IMR-90 (cell line): ENCODE results near the gene POFUT2. TPM values are rescaled to one million over a fixed set of nuclear protein-coding genes. Genes with fewer than 3 reads are reported as not detected.

ENCODE experiments used
- ATAC-seq: fragments of 200-7000 bp; cut with Tn5 transposase; 2 replicates; pipeline ENCODE4 v1.9.1; 2020; ENCODE audit warnings: low read depth, mild to moderate bottlenecking, moderate library complexity
- BruUV-seq: library from RNA; stranded (reverse); fragments of 400-500 nt; replicated peaks from 2 replicates; lab custom pipeline; 2021; lab: Mats Ljungman, UMichigan
- CTCF ChIA-PET: fragments of 300-600 bp; formaldehyde crosslinking; extraction: SDS; loops from one replicate; lab custom pipeline; 2021; ENCODE audit warnings: antibody characterized with exemption; lab: Yijun Ruan, JAX
- POLR2A ChIA-PET: fragments of 300-600 bp; sonication (Branson Sonifier 250); formaldehyde crosslinking; loops from one replicate; lab custom pipeline; 2022; ENCODE audit warnings: antibody characterized with exemption; ENCODE audit not compliant: unreplicated experiment; lab: Charles Lee
- DNase-seq: peaks from one replicate; pipeline ENCODE4 v3.0.0; 2013
- H2AFZ ChIP-seq: replicated peaks from 2 replicates; pipeline ENCODE3; 2013; ENCODE audit warnings: low read length, mild to moderate bottlenecking; ENCODE audit not compliant: poor library complexity
- H2AK5ac ChIP-seq: 2 replicates; pipeline ENCODE4 v1.6.1; 2013; ENCODE audit warnings: low read depth, low read length, inconsistent platforms
- H2AK9ac ChIP-seq: replicated peaks from 2 replicates; pipeline ENCODE3; 2013; ENCODE audit warnings: mild to moderate bottlenecking, low read depth, low read length, moderate library complexity; ENCODE audit not compliant: poor library complexity
- H2BK120ac ChIP-seq: 2 replicates; pipeline ENCODE4 v1.6.1; 2013; ENCODE audit warnings: low read depth, low read length, inconsistent platforms
- H2BK15ac ChIP-seq: 3 replicates; pipeline ENCODE4 v1.6.1; 2013; ENCODE audit warnings: low read depth, low read length, inconsistent platforms
- H2BK20ac ChIP-seq: 2 replicates; pipeline ENCODE4 v1.6.1; 2013; ENCODE audit warnings: low read depth, mild to moderate bottlenecking, inconsistent platforms, low read length, moderate library complexity
- H2BK5ac ChIP-seq: 2 replicates; pipeline ENCODE4 v1.6.1; 2013; ENCODE audit warnings: mild to moderate bottlenecking, low read depth, low read length, inconsistent platforms; ENCODE audit not compliant: poor library complexity, severe bottlenecking
- H3K14ac ChIP-seq: replicated peaks from 2 replicates; pipeline ENCODE4 v1.6.1; 2013; ENCODE audit warnings: low read depth, low read length, inconsistent platforms
- H3K18ac ChIP-seq: 2 replicates; pipeline ENCODE4 v1.6.1; 2013; ENCODE audit warnings: low read depth, low read length, control low read depth
- H3K23ac ChIP-seq: 2 replicates; pipeline ENCODE4 v1.6.1; 2013; ENCODE audit warnings: low read depth, low read length, inconsistent platforms
- H3K27ac ChIP-seq: 2 replicates; pipeline ENCODE4 v1.5.1; 2013; ENCODE audit warnings: mild to moderate bottlenecking, control low read depth, low read length; ENCODE audit not compliant: insufficient read depth
- H3K27me3 ChIP-seq: 2 replicates; pipeline ENCODE4 v1.6.1; 2013; ENCODE audit warnings: low read length; ENCODE audit not compliant: control insufficient read depth, insufficient read depth
- H3K36me3 ChIP-seq: 2 replicates; pipeline ENCODE4 v1.6.1; 2013; ENCODE audit warnings: low read length, mixed read lengths; ENCODE audit not compliant: control insufficient read depth, insufficient read depth
- H3K4ac ChIP-seq: 2 replicates; pipeline ENCODE4 v1.6.1; 2013; ENCODE audit warnings: low read depth, low read length, inconsistent platforms
- H3K4me1 ChIP-seq: 2 replicates; pipeline ENCODE4 v1.6.1; 2013; ENCODE audit warnings: low read length, mixed read lengths; ENCODE audit not compliant: control insufficient read depth, insufficient read depth
- H3K4me2 ChIP-seq: 2 replicates; pipeline ENCODE4 v1.6.1; 2013; ENCODE audit warnings: low read depth, mild to moderate bottlenecking, control low read depth, low read length, moderate library complexity
- H3K4me3 ChIP-seq: 2 replicates; pipeline ENCODE4 v1.5.1; 2013; ENCODE audit warnings: low read depth, mild to moderate bottlenecking, control low read depth, low read length, moderate library complexity; ENCODE audit not compliant: insufficient read depth
- H3K56ac ChIP-seq: 2 replicates; pipeline ENCODE4 v1.6.1; 2013; ENCODE audit warnings: low read length, inconsistent platforms; ENCODE audit not compliant: insufficient read depth; ENCODE audit errors: extremely low read depth
- H3K79me1 ChIP-seq, 2 experiments: 2 replicates each; pipeline ENCODE4 v1.6.1; 2013; ENCODE audit warnings: low read length in 2 of 2, inconsistent platforms in 1 of 2, low read depth in 1 of 2
- H3K9ac ChIP-seq: 2 replicates; pipeline ENCODE4 v1.6.1; 2013; ENCODE audit warnings: low read depth, low read length, control low read depth
- H3K9me1 ChIP-seq: 2 replicates; pipeline ENCODE4 v1.6.1; 2013; ENCODE audit warnings: low read length, inconsistent platforms; ENCODE audit not compliant: insufficient read depth
- H3K9me3 ChIP-seq: 2 replicates; pipeline ENCODE4 v1.6.1; 2013; ENCODE audit warnings: low read length; ENCODE audit not compliant: control insufficient read depth, insufficient read depth
- H4K20me1 ChIP-seq: 2 replicates; pipeline ENCODE4 v1.6.1; 2013; ENCODE audit warnings: low read length, inconsistent platforms; ENCODE audit not compliant: insufficient read depth
- H4K5ac ChIP-seq: 2 replicates; pipeline ENCODE4 v1.6.1; 2013; ENCODE audit warnings: mild to moderate bottlenecking, low read depth, low read length, control low read depth
- H4K8ac ChIP-seq, 2 experiments: 2 replicates each; pipeline ENCODE4 v1.6.1; 2013; ENCODE audit warnings: low read depth in 2 of 2, low read length in 2 of 2, control low read depth in 1 of 2, inconsistent platforms in 1 of 2
- H4K91ac ChIP-seq: 2 replicates; pipeline ENCODE4 v1.6.1; 2013; ENCODE audit warnings: low read depth, low read length, inconsistent platforms; ENCODE audit not compliant: insufficient read depth
- POLR2A ChIP-seq: IDR thresholded peaks from 2 replicates; pipeline ENCODE4 v1.6.1; 2012; ENCODE audit warnings: mild to moderate bottlenecking, low read depth, low read length
- RCOR1 ChIP-seq: IDR thresholded peaks from 2 replicates; pipeline ENCODE4 v1.6.1; 2012; ENCODE audit warnings: mild to moderate bottlenecking, low read length, improper control_type of control experiment; ENCODE audit not compliant: insufficient replicate concordance
- RFX5 ChIP-seq: IDR thresholded peaks from 2 replicates; pipeline ENCODE4 v1.8.0; 2012; ENCODE audit warnings: low read depth, mild to moderate bottlenecking, low read length, moderate library complexity
- WGBS, 2 experiments: methylation state at CpG; one replicate each; pipeline versions ENCODE4 v1.1.5 to v1.1.7; 2013; ENCODE audit warnings: missing lambda C conversion rate in 2 of 2; ENCODE audit not compliant: insufficient read length in 1 of 2; ENCODE audit errors: extremely low coverage in 2 of 2; 5-methylcytosine and 5-hydroxymethylcytosine counted together
- dilution Hi-C: fragments of 300-500 bp; cut with HindIII; formaldehyde crosslinking; loops from one replicate; pipeline ENCODE4 v1.14.3; 2018; ENCODE audit warnings: low sequenced_read_pairs; ENCODE audit not compliant: unreplicated experiment
- in situ Hi-C: fragments of 300-500 bp; cut with MboI; formaldehyde crosslinking; loops from 3 replicates; pipeline ENCODE4 v1.14.3; 2019; ENCODE audit warnings: low sequenced_read_pairs, inconsistent platforms, mixed read lengths
- intact Hi-C: fragments of 100-400 bp; cut with micrococcal nuclease; formaldehyde crosslinking; loops from 2 replicates; pipeline ENCODE4 v1.10.0; 2022
- polyA plus RNA-seq, 3 experiments: library from polyadenylated mRNA; depleted of rRNA; stranded (reverse); fragments of >200 nt; gene quantifications; 2 replicates each; pipeline ENCODE4 v1.2.3, GENCODE V29; 2012; ENCODE audit warnings: low replicate concordance in 1 of 3
- total RNA-seq: library from RNA; depleted of rRNA; stranded (reverse); fragments of >200 nt; gene quantifications from 2 replicates; pipeline ENCODE4 v1.2.3, GENCODE V29; 2012

Gene POFUT2
- total and polyA plus RNA-seq, 2 of the 4 experiments (the other 2 are of a cell fraction) = 18.8 to 59.3 TPM

GRCh38 chr21:45243603-45244002 is 44.1 kb downstream of the POFUT2 start:
- no peaks in the 10 kb centered on the region for H3K36me3 ChIP-seq
- H3K4ac ChIP-seq = no peak overlapping the region
- no TSS peak for BruUV-seq
- ChIA-PET CTCF (no interaction called here), POLR2A (no interaction called here)
- no peak overlapping the region for H3K4me3 ChIP-seq
- H2BK15ac ChIP-seq = no peak overlapping the region
- H3K14ac ChIP-seq = no peak overlapping the region
- in situ Hi-C loops = no loop called here
- peaks cover under 1% of the 10 kb centered on the region; the same call in 1 of the 2 replicates for H3K4me1 ChIP-seq
- dilution Hi-C loops = no loop called here
- H3K4me2 ChIP-seq = no peak overlapping the region
- no peak overlapping the region for H3K56ac ChIP-seq
- no peaks in the 10 kb centered on the region for H3K79me1 ChIP-seq
- no peak overlapping the region for H3K9ac ChIP-seq
- H2AK9ac ChIP-seq = no peak overlapping the region
- H4K91ac ChIP-seq = no peak overlapping the region
- H2AK5ac ChIP-seq = no peak overlapping the region
- H2BK120ac ChIP-seq = no peak overlapping the region
- H3K27me3 ChIP-seq = peaks cover 17% of the 10 kb centered on the region
- no peak overlapping the region for H3K23ac ChIP-seq
- H3K9me3 ChIP-seq = peaks cover 19% of the 10 kb centered on the region
- H2AFZ ChIP-seq = no peak overlapping the region
- no peak overlapping the region for H3K18ac ChIP-seq
- DNase-seq (no peak), ATAC-seq (no peak)
- H4K8ac ChIP-seq = no peak overlapping the region
- H3K9me1 ChIP-seq = no peaks in the 10 kb centered on the region
- no peaks in the 10 kb centered on the region for H4K20me1 ChIP-seq
- whole genome bisulfite sequencing, 2 experiments = no CpG with 5 or more reads among the region's 3 CpGs
- H3K27ac ChIP-seq = no peak overlapping the region
- H2BK5ac ChIP-seq = no peak overlapping the region
- no peak overlapping the region for H4K5ac ChIP-seq
- H2BK20ac ChIP-seq = no peak overlapping the region
- no peak for TF ChIP-seq RFX5
- TF ChIP-seq POLR2A = no peak
- TF ChIP-seq RCOR1 = peak; percentile 76
- intact Hi-C loops = no loop called here
